NOMO-1 (cell line): ENCODE results near the gene PINK1.
"Not testable (repeated sequence)": the region's sequence is repeated elsewhere in the genome, so short reads cannot be mapped to it uniquely, and the experiment has no call there.

ENCODE experiments used
- DNase-seq, 2 experiments: peaks; one replicate each; lab custom pipeline; 2025; ENCODE audit not compliant: unreplicated experiment in 2 of 2; lab: John Stamatoyannopoulos, UW

PINK1 gene

GRCh38 chr1:20633190-20634064 lies at the start of gene PINK1:
TSS of gene PINK1 (plus strand) at chr1:20633458. CDS start at chr1:20633549, 91 bp downstream.
- DNase-seq: peak; percentile 70 to 83

- no peak for DNase-seq
Measured at GRCh38 chr1:20584890-20585289, 48.4 kb upstream of the PINK1 start.

GRCh38 chr1:20586953-20587660 lies 46.2 kb upstream of the PINK1 start:
- no peak for DNase-seq

- DNase-seq: no peak
Measured at GRCh38 chr1:20587661-20588053, 45.6 kb upstream of the PINK1 start.

GRCh38 chr1:20588634-20589225 lies 44.5 kb upstream of the PINK1 start, which contains the start of gene CDA:
TSS of gene CDA (plus strand) at chr1:20589097. CDS start at chr1:20589130, 33 bp downstream.
- DNase-seq: peak; percentile 65 to 81

- DNase-seq: peak; percentile 23 to 46
Measured at GRCh38 chr1:20589331-20590278, 43.7 kb upstream of the PINK1 start.

- peak; percentile 77 to 80 for DNase-seq
Measured at GRCh38 chr1:20590306-20590777, 42.9 kb upstream of the PINK1 start.

GRCh38 chr1:20593756-20594155 lies 39.5 kb upstream of the PINK1 start:
- no peak for DNase-seq

GRCh38 chr1:20594746-20595145 lies 38.5 kb upstream of the PINK1 start:
- DNase-seq: no peak

- no peak for DNase-seq
Measured at GRCh38 chr1:20596106-20596505, 37.2 kb upstream of the PINK1 start.

GRCh38 chr1:20597650-20598049 lies 35.6 kb upstream of the PINK1 start:
- DNase-seq: peak; percentile 59 to 73

GRCh38 chr1:20600156-20600555 lies 33.1 kb upstream of the PINK1 start:
- no peak for DNase-seq

- DNase-seq: no peak
Measured at GRCh38 chr1:20601129-20601825, 32.0 kb upstream of the PINK1 start.

GRCh38 chr1:20602851-20603450 lies 30.3 kb upstream of the PINK1 start:
- DNase-seq: no peak

GRCh38 chr1:20603504-20604464 lies 29.5 kb upstream of the PINK1 start:
- DNase-seq: no peak

GRCh38 chr1:20604678-20605077 lies 28.6 kb upstream of the PINK1 start:
- DNase-seq: peak in 1 of 2 experiments; percentile 53

GRCh38 chr1:20606801-20607570 lies 26.3 kb upstream of the PINK1 start:
- DNase-seq: not testable (repeated sequence)
